ENCODE measurements around the gene KLB. TPM values are rescaled to one million over a fixed set of nuclear protein-coding genes. Genes with fewer than 3 reads are reported as not detected.
A peak's percentile ranks its signal among the peaks of the same experiment; 100 is the strongest.

The KLB gene
- total and polyA plus RNA-seq, 2 experiments from 2014 or later: 0.03 to 0.19 TPM

DNA sequence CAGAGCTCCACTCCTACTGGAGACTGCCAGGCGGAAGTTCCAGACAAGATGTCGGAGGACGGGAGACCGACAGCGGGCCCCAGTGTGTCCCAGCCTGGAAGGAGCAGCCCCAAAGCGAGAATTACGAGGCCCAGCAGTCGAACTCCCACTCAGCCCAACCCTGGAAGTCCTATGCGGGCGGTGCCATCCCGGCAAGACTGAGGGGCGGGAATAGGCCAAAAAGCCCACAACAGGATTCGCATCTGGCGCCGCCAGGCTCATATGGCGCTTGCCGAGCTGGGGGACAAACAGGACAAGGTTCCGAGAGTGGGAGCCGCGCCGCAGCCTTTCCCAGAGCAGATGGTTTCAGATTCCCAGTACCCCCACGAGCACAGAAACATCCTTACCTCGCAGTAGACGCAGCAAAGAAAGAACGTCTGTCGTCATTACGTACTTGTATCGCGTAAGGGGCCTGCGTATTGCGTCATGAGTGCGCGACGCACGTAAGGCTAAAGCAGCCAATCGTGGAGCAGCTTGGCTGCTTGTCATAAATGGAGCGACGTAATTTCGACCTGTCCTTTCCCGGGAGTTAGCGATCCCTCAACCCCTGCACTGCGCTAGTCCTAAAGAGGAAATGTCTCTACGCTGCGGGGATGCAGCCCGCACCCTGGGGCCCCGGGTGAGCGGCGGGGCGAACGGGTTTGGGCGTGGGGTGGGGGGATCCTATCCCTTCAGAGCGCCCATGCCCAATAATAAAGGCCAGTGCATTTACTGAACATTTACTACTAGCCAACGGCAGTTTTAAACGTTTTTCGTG, 52.0 kb downstream of the KLB start, which contains the start of the genes LIAS and RPL9:
TSS of gene LIAS (plus strand) at position 552 of the 796 bp plus-strand sequence. CDS start at position 614, 62 bp downstream.
TSS of gene RPL9 (minus strand) at position 418 of the 796 bp plus-strand sequence. CDS start 483 bp downstream, outside the sequence.
- peak within 1 kb of the TSS; percentile 100 for H3K27ac Mint-ChIP-seq
- H3K9me3 Mint-ChIP-seq: no peaks in the 10 kb centered on the region
- DNase-seq (ENCODE audit: low spot score) (peak; percentile 99), ATAC-seq (peak; percentile 94)
- H3K4me3 ChIP-seq: peak within 1 kb of the TSS; percentile 71
- peak within 1 kb of the TSS; percentile 93 for H3K27ac ChIP-seq (ENCODE audit: low read depth)
- H3K36me3 Mint-ChIP-seq (ENCODE audit: low read depth): peaks cover 69% of the 10 kb centered on the region
- H3K27me3 ChIP-seq (ENCODE audit: insufficient read depth): no peaks in the 10 kb centered on the region
- peak within 1 kb of the TSS; percentile 8; the same call in 1 of the 2 replicates for H2AFZ ChIP-seq
- peaks cover 10% of the 10 kb centered on the region for H3K27me3 Mint-ChIP-seq (ENCODE audit: insufficient read depth, low read depth, poor library complexity)
- peaks cover 32% of the 10 kb centered on the region for H3F3A ChIP-seq (replicated peaks; ENCODE audit: low read depth)
- peaks cover 39% of the 10 kb centered on the region for H3K79me2 ChIP-seq (replicated peaks; ENCODE audit: insufficient read depth)
- H3K4me1 ChIP-seq (ENCODE audit: insufficient read depth): peaks cover 18% of the 10 kb centered on the region
- TF ChIP-seq STAT1 (IDR thresholded peaks at IDR 0.05; ENCODE audit: unreplicated experiment) (no peak), ZNF462 (CRISPR knock-in tag; IDR thresholded peaks at IDR 0.05) (no peak), ZNF114 (CRISPR knock-in tag; IDR thresholded peaks at IDR 0.05) (no peak), CREB1 (CRISPR knock-in tag; IDR thresholded peaks at IDR 0.05; ENCODE audit: low read depth) (peak; percentile 99), EZH2 (IDR thresholded peaks at IDR 0.05; ENCODE audit: low read depth, unreplicated experiment) (no peak), REST (IDR thresholded peaks at IDR 0.05; ENCODE audit: unreplicated experiment) (no peak), POLR2AphosphoS5 (IDR thresholded peaks at IDR 0.05; ENCODE audit: low read depth) (peak; percentile 99), EZH2phosphoT487 (IDR thresholded peaks at IDR 0.05; ENCODE audit: unreplicated experiment) (no peak), JUNB (IDR thresholded peaks at IDR 0.05; ENCODE audit: unreplicated experiment) (no peak), NANOG (IDR thresholded peaks at IDR 0.05; ENCODE audit: borderline replicate concordance) (no peak), ZNF331 (CRISPR knock-in tag; IDR thresholded peaks at IDR 0.05; ENCODE audit: low read depth) (no peak), CTCF (conservative IDR thresholded peaks at IDR 0.05; ENCODE audit: low read depth in 2 of 2) (no peak)
- TF ChIP-seq, protein P1, sequence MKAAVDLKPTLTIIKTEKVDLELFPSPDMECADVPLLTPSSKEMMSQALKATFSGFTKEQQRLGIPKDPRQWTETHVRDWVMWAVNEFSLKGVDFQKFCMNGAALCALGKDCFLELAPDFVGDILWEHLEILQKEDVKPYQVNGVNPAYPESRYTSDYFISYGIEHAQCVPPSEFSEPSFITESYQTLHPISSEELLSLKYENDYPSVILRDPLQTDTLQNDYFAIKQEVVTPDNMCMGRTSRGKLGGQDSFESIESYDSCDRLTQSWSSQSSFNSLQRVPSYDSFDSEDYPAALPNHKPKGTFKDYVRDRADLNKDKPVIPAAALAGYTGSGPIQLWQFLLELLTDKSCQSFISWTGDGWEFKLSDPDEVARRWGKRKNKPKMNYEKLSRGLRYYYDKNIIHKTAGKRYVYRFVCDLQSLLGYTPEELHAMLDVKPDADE (IDR thresholded peaks at IDR 0.05): peak; percentile 84
- peaks cover 54% of the 10 kb centered on the region for H3K36me3 ChIP-seq (ENCODE audit: insufficient read depth)
- H3K4me1 Mint-ChIP-seq: peaks cover 16% of the 10 kb centered on the region
- H3K4me2 ChIP-seq: peak within 1 kb of the TSS; percentile 92
- peaks cover 24% of the 10 kb centered on the region for H4K20me1 ChIP-seq (replicated peaks; ENCODE audit: insufficient read depth)
- no peaks in the 10 kb centered on the region for H3K9me2 ChIP-seq (ENCODE audit: insufficient read depth)
- H3K4me3 Mint-ChIP-seq: peak within 1 kb of the TSS; percentile 100
